Activated CD4-positive, alpha-beta memory T cell treated with anti-CD3 and anti-CD28 coated beads, Interleukin-2, amount 10 ng/mL, durations not matched to agents 7 days and 5 days (primary cell): ENCODE data around the gene CELF2. TPM values are rescaled to one million over a fixed set of nuclear protein-coding genes. Genes with fewer than 3 reads are reported as not detected.

Experiments used
- CTCF ChIA-PET: fragments of 350-600 bp; sonication (Branson Sonifier 250); formaldehyde crosslinking; loops from one replicate; lab custom pipeline; 2021; ENCODE audit warnings: antibody characterized with exemption, inconsistent platforms; lab: Charles Lee
- POLR2A ChIA-PET: fragments of 350-600 bp; sonication (Branson Sonifier 250); formaldehyde crosslinking; loops from one replicate; lab custom pipeline; 2021; ENCODE audit warnings: antibody characterized with exemption; lab: Charles Lee
- DNase-seq: peaks from one replicate; pipeline ENCODE4 v3.0.0-alpha.2; 2020
- H3K27ac Mint-ChIP-seq: one replicate; pipeline ENCODE4 v1.8.0; 2021; ENCODE audit warnings: mild to moderate bottlenecking, mixed read lengths
- H3K27me3 Mint-ChIP-seq: one replicate; pipeline ENCODE4 v1.8.0; 2021; ENCODE audit warnings: mixed read lengths
- H3K36me3 Mint-ChIP-seq: one replicate; pipeline ENCODE4 v1.8.0; 2021; ENCODE audit warnings: low read depth, mixed read lengths
- H3K4me1 Mint-ChIP-seq: one replicate; pipeline ENCODE4 v1.8.0; 2021; ENCODE audit warnings: mixed read lengths
- H3K4me3 Mint-ChIP-seq: one replicate; pipeline ENCODE4 v1.8.0; 2021; ENCODE audit warnings: mild to moderate bottlenecking, mixed read lengths
- H3K9me3 Mint-ChIP-seq: one replicate; pipeline ENCODE4 v1.8.0; 2021; ENCODE audit warnings: mixed read lengths
- total RNA-seq, 2 experiments: library from RNA; stranded (reverse); gene quantifications; one replicate each; pipeline ENCODE4 v1.2.3, GENCODE V29; 2021

CELF2 gene
- total RNA-seq, 2 experiments from 2014 or later = 209 to 213 TPM

DNA sequence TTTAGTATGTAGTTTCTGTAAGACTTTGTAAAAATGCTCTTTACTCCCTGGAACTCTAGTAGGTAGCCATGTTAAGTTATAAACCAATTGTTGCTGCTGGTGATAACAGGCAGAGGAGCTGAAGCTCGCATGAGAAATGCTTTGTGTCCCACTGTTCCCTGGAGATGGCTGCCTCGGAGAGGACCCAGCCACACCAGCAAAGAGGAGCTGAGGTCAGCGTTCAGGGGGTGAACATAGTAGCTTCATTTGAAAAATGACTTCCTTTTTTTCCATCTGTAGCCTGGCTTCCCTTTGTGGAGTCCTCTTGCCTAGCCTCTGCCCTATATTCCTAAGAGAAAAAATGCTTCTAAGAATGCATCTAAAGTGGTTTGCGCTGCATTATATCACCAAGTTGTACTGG is 20.3 kb downstream of the CELF2 start:
- peaks cover 7% of the 10 kb centered on the region for H3K4me1 Mint-ChIP-seq
- no peaks in the 10 kb centered on the region for H3K36me3 Mint-ChIP-seq
- no peak for DNase-seq
- ChIA-PET CTCF (interaction anchor here (1.0 kb wide), 1 partner anchor 11 kb away, joined by 3 read pairs; no protein-coding TSS in a partner anchor), POLR2A (no interaction called here)
- H3K4me3 Mint-ChIP-seq = no peak overlapping the region
- peaks cover 49% of the 10 kb centered on the region for H3K27me3 Mint-ChIP-seq
- no peak overlapping the region for H3K27ac Mint-ChIP-seq
- no peaks in the 10 kb centered on the region for H3K9me3 Mint-ChIP-seq

DNA sequence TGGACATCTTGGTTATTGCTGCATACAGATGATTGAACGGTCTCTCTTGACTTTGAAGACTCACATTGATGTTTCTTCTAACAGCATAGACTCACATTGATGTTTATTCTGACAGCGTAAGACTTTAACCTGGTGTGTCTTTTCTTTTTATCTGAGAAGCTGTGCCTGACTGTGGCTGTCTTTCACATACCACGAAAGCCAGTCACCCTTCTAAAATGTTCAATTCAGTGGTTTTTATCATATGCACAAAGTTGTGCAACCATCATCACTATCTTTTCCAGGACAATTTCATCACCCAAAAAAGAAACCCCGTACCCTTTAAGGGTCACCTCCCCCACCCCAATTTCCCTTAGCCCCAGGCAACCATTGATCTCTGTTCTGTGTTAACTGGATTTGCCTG is 24.7 kb downstream of the CELF2 start:
- H3K9me3 Mint-ChIP-seq = no peaks in the 10 kb centered on the region
- no peak overlapping the region for H3K27ac Mint-ChIP-seq
- CTCF ChIA-PET = no interaction called here
- no peaks in the 10 kb centered on the region for H3K4me1 Mint-ChIP-seq
- peaks cover 38% of the 10 kb centered on the region for H3K27me3 Mint-ChIP-seq
- DNase-seq = no peak
- POLR2A ChIA-PET = no interaction called here
- no peak overlapping the region for H3K4me3 Mint-ChIP-seq
- H3K36me3 Mint-ChIP-seq = no peaks in the 10 kb centered on the region

DNA sequence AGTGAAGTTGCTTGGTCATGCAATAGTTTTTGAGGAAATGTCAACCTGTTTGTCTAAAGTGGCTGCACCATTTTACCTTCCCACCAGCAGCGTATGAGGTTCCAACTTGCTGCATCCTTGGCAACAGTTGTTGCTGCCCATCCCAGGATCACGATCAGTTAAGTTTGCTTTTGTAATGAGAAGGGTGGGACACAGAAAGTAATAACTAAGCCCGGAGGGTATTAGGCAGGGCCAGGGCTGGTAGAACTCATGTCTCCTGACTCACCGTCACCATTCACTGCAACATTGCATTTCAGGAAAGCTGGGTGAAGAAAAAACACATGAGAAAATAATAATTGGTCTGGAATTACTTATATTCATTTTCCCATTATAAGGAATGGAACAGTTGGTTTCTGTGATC is 25.4 kb downstream of the CELF2 start:
- Mint-ChIP-seq H3K4me1 (no peaks in the 10 kb centered on the region), H3K27ac (no peak overlapping the region), H3K27me3 (peaks cover 40% of the 10 kb centered on the region), H3K9me3 (no peaks in the 10 kb centered on the region), H3K36me3 (no peaks in the 10 kb centered on the region), H3K4me3 (no peak overlapping the region)
- DNase-seq = no peak
- ChIA-PET POLR2A (no interaction called here), CTCF (no interaction called here)

DNA sequence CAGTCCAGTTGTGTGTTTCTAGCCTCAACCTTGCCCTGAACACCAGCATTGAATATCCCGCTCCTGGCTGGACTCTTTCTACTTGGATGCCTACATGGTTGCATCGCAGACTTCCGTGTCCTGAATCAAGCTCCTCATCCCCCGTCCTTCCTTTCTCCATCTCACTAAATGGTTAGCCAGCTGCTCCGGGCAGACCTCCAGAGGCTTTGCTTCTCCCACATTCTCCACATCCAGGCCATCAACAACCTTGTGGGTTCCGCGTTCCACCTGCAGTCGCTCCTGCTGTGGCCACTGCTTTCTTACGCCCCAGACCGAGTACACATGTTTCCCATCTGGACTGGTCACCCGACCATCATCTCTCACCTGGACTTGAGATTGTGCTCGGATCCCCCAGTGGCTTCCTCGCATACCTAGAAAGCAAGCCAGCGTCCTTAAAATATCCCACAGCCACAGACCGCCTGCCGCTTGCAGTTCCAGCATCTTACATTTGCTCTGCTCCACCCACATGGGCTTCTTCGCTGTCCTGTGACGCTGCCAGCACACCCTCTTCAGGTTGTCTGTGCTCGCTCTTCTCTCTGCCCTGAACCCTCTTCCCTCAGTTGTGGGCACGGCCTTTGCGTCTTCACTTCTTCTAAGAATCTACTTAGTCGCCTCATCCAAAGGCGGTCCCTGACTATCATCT is 25.9 kb downstream of the CELF2 start:
- no peak for DNase-seq
- no peak overlapping the region for H3K4me3 Mint-ChIP-seq
- no peaks in the 10 kb centered on the region for H3K4me1 Mint-ChIP-seq
- no peaks in the 10 kb centered on the region for H3K36me3 Mint-ChIP-seq
- ChIA-PET CTCF (no interaction called here), POLR2A (no interaction called here)
- no peak overlapping the region for H3K27ac Mint-ChIP-seq
- no peaks in the 10 kb centered on the region for H3K9me3 Mint-ChIP-seq
- H3K27me3 Mint-ChIP-seq = peaks cover 44% of the 10 kb centered on the region

DNA sequence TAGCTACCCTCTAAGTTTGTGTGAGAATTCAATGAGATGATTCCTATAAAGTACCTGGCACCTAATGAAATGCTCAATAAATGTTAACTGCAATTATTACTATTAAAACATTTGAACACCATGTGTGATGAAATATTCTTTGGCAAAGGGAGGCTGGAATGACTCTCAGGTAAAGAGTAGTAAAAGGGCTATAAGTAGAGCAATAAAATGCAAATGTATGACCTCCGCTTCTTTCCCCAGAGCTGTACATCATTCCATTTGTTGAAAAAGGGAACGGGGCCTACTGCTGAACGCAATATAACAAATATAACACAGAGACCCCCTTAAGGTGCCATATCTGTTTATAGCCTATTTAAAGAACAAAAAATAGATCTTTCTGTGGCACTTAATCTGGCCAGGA is 27.8 kb downstream of the CELF2 start:
- Mint-ChIP-seq H3K9me3 (no peaks in the 10 kb centered on the region), H3K27me3 (peaks cover 43% of the 10 kb centered on the region), H3K36me3 (no peaks in the 10 kb centered on the region), H3K4me3 (no peak overlapping the region), H3K4me1 (no peaks in the 10 kb centered on the region), H3K27ac (no peak overlapping the region)
- DNase-seq = no peak
- POLR2A ChIA-PET = no interaction called here
- CTCF ChIA-PET = no interaction called here

DNA sequence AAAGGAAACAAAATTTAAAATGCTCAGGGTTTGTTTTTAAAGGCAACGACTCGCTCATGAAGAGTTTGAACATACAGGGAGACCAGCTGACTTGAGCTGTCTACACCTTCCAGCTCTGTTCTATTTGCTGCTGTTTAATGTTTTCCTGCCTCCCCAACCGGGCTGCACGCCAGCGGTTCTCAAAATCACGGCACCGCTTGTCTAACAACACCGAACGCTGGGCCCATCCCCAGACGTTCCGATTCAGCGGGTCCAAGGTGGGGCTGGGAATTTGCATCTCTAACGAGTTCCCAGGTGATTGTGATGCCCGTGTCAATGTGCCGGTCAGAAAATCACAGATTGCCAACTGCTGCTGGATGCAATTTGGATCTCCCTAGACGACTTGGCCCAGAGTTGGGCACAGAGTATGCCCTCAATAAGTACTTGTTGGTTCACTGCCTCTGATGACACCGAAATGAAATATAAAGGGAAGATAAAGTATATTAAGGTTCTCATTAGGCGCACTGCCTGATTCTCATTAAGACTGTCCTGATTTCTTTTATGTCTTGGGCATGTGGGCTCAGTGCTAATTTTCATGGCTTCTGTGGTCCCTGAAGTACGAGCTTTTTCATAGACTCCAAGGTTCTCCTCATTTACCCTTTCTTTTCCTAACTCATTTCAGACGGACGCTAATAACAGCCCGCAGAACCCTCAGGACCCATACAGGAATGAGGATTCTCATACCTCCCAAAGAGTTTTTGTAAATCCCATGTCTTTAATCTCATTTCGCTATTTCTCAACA is 28.5 kb downstream of the CELF2 start:
- Mint-ChIP-seq H3K36me3 (no peaks in the 10 kb centered on the region), H3K4me3 (no peak overlapping the region), H3K27me3 (peaks cover 39% of the 10 kb centered on the region), H3K4me1 (no peaks in the 10 kb centered on the region), H3K27ac (no peak overlapping the region), H3K9me3 (no peaks in the 10 kb centered on the region)
- POLR2A ChIA-PET = no interaction called here
- no peak for DNase-seq
- CTCF ChIA-PET = no interaction called here

DNA sequence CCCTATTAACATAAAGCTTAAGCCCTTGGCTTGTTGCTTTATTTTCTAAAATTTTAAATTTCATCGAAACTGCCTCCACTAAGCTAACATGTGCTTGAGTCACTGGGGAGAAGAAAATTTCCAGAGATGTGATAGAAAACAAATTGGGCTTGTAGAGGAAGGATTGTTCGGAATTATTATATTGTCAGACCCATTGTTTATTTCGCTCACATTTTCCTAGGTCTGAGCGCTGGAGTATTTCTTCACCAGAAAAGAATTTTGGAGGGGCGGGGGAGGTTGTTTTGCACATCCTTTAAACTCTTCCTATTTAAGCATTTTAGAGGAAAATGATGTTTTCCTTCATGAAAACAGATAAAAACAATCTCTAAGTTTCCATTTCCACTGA is 29.1 kb downstream of the CELF2 start:
- Mint-ChIP-seq H3K9me3 (no peaks in the 10 kb centered on the region), H3K27me3 (peaks cover 41% of the 10 kb centered on the region), H3K4me1 (no peaks in the 10 kb centered on the region), H3K27ac (no peak overlapping the region), H3K4me3 (no peak overlapping the region), H3K36me3 (no peaks in the 10 kb centered on the region)
- no peak for DNase-seq
- ChIA-PET POLR2A (no interaction called here), CTCF (no interaction called here)

DNA sequence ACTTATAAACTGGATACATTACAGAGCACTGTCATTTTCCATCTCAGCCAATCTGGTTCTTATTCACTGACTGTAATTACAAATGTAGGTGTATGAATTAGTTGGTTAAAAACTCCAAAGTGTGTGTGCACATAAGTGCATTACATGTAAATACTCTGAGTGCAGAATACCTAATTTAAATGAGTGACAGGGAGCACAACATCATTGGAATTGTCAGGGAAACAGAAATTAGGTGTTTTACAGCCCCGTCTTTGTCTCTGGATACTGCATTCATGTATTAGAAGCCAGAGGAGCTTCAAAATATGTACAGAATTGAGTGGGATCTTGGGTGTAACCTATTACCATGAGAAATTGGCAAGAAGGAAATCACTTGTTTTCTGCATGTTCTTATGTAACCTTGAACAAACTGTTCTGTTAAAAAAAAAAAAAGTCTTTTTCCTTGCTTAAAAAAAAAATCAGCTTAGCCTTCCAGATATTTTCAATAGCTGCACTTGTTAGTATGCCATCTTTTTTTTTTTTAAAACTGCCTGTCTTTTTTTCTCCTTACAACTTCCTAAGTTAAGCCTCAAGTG is 31.1 kb downstream of the CELF2 start:
- H3K9me3 Mint-ChIP-seq = no peaks in the 10 kb centered on the region
- H3K27ac Mint-ChIP-seq = no peak overlapping the region
- H3K4me1 Mint-ChIP-seq = no peaks in the 10 kb centered on the region
- peaks cover 33% of the 10 kb centered on the region for H3K27me3 Mint-ChIP-seq
- CTCF ChIA-PET = interaction anchor here (1.2 kb wide), 1 partner anchor 11 kb away, joined by 3 read pairs; no protein-coding TSS in a partner anchor
- no peaks in the 10 kb centered on the region for H3K36me3 Mint-ChIP-seq
- no peak for DNase-seq
- H3K4me3 Mint-ChIP-seq = no peak overlapping the region
- POLR2A ChIA-PET = no interaction called here

DNA sequence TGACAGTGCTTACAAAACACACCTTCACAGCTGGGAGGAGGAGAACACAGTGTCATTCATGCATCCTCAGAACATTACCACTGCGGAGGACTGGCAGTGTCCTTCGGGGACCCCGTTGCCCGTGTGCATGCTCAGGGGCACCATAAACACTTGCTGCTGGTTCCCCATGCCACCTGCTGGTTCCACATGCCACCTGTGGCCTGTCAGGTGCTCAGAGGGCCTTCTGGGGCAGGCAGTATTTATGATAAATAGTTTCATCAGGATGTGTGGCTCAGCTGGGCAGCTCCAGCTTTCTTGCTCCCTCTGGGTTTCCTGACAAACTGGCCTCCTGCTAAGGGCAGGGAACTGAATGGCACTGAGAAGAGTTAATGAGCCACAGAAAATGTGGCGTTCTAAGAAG is 32.1 kb downstream of the CELF2 start:
- Mint-ChIP-seq H3K4me3 (no peak overlapping the region), H3K36me3 (no peaks in the 10 kb centered on the region), H3K27me3 (peaks cover 29% of the 10 kb centered on the region), H3K27ac (no peak overlapping the region), H3K4me1 (no peaks in the 10 kb centered on the region), H3K9me3 (no peaks in the 10 kb centered on the region)
- no peak for DNase-seq
- CTCF ChIA-PET = no interaction called here
- POLR2A ChIA-PET = no interaction called here

DNA sequence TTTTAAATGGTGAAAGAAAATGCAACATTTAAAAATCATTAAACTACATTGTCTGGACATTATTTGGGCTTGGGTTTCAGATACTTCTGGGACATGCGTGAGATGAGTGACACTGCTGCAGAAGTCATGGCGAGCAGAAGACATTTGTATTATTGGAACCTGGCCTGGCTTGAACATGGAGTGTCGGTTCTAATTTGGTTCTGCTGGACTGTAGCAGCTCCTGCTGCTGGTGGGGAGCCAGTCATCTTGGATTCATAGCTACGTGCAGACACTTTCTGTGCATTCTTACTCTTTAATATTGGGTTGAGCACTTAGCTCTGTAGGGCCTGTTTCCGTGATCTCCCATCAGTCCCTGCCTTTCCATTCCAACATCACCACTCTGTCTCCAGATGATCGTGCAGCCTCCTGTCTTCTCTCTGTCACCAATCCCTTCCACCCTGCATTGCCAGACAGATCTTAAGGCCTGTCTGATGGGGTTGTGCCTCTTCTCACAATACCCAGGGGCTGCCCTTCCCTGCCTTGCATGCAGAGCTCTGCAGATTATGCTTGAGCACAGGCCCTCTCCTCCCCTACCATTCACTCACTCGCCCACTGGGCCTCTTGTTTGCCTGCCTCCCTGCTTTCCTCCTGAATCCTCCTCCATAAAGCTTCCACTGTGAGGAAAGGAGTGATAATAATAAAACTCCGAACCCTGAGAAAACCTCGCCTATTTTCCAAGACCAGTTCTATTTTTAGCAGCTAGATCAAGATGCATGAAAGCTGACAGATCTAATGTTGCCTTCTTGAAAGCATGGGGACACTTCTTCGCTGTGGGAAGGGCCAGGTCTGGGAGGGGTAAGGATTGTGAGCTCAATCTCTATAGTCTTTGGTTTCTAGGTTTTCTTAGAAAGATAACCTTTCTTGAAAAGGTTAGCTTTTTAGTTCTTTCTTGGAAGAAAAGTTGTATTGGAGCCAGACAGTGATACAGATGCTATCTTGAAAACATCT is 32.9 kb downstream of the CELF2 start:
- no peaks in the 10 kb centered on the region for H3K4me1 Mint-ChIP-seq
- CTCF ChIA-PET = no interaction called here
- no peaks in the 10 kb centered on the region for H3K36me3 Mint-ChIP-seq
- H3K27ac Mint-ChIP-seq = no peak overlapping the region
- no peak for DNase-seq
- H3K27me3 Mint-ChIP-seq = peaks cover 27% of the 10 kb centered on the region
- no peaks in the 10 kb centered on the region for H3K9me3 Mint-ChIP-seq
- no peak overlapping the region for H3K4me3 Mint-ChIP-seq
- POLR2A ChIA-PET = no interaction called here

DNA sequence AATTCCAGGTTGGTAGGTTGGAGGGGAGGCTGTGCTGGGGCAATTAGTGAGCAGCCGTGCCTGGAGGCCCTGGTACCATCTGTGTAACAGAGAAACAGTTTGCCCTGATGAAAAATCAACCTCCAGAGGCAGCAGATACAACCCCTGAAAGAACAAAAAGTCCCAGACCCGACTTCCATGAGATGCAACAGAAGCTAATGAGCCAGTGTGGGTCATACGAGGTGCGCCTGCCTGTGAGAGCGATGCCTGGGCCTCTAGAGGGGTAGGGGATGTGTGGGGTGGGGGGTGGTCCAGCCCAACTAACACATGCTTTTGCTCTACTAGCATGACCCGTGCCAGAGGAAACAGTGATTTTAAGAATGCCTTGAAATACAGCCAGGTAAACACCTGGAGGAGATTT is 39.3 kb downstream of the CELF2 start:
- no peak overlapping the region for H3K27ac Mint-ChIP-seq
- no peaks in the 10 kb centered on the region for H3K36me3 Mint-ChIP-seq
- no peak overlapping the region for H3K4me3 Mint-ChIP-seq
- ChIA-PET CTCF (no interaction called here), POLR2A (no interaction called here)
- H3K4me1 Mint-ChIP-seq = no peaks in the 10 kb centered on the region
- H3K9me3 Mint-ChIP-seq = no peaks in the 10 kb centered on the region
- peaks cover 12% of the 10 kb centered on the region for H3K27me3 Mint-ChIP-seq
- no peak for DNase-seq

DNA sequence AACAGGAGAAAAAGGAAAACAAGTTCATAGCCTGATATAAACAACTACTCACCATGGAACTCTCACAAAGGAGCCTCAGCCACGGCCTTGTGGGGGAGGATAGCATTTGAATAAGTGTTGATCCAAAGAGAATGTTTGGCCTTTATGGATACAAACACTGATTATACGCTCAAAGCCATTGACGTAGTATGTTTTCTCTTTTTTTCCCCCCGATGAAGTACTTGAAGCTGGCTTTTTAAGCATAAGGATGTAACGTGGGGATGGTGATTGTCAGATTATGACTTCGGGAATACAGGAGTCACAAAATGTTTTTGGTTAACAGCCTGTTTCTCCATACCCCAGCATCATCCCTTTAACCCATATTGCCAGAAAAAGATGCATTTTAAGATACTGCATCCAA is 39.8 kb downstream of the CELF2 start:
- no peak overlapping the region for H3K4me3 Mint-ChIP-seq
- POLR2A ChIA-PET = no interaction called here
- peaks cover 16% of the 10 kb centered on the region for H3K27me3 Mint-ChIP-seq
- H3K4me1 Mint-ChIP-seq = no peaks in the 10 kb centered on the region
- DNase-seq = no peak
- CTCF ChIA-PET = no interaction called here
- no peak overlapping the region for H3K27ac Mint-ChIP-seq
- no peaks in the 10 kb centered on the region for H3K9me3 Mint-ChIP-seq
- H3K36me3 Mint-ChIP-seq = no peaks in the 10 kb centered on the region

DNA sequence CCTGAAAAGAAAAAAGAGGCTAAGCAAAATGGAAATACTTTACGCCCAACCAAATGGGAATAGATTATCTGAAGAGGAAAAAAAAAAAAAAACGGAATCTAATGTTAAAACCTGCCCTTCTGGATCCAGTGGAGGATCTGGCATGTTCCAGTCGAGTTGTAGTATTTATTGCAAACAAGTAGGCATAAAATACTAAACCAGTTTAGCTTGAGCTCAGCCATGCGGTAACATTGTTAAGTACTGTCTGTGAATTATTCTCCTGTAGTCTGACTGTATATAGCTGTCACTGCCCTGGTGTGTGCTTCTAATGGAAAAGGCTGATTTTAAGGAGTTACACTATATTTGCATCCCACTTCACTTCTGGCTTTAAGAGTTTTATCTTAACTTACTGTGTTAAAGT is 40.3 kb downstream of the CELF2 start:
- no peaks in the 10 kb centered on the region for H3K4me1 Mint-ChIP-seq
- H3K9me3 Mint-ChIP-seq = no peaks in the 10 kb centered on the region
- CTCF ChIA-PET = no interaction called here
- H3K27ac Mint-ChIP-seq = no peak overlapping the region
- DNase-seq = no peak
- H3K27me3 Mint-ChIP-seq = peaks cover 15% of the 10 kb centered on the region
- POLR2A ChIA-PET = no interaction called here
- H3K36me3 Mint-ChIP-seq = no peaks in the 10 kb centered on the region
- H3K4me3 Mint-ChIP-seq = no peak overlapping the region
